RWPE1 (cell line): ENCODE results near the gene AZIN2.

Experiments used
- CTCF ChIA-PET: fragments of 350-600 bp; sonication (Branson Sonifier 250); formaldehyde crosslinking; extraction: SDS; loops from one replicate; lab custom pipeline; 2021; lab: Yijun Ruan, JAX
- POLR2A ChIA-PET: fragments of 400-600 bp; formaldehyde crosslinking; extraction: SDS; loops from one replicate; lab custom pipeline; 2020; ENCODE audit warnings: antibody characterized with exemption; ENCODE audit not compliant: low non-redundant PET; lab: Yijun Ruan, JAX
- DNase-seq: peaks from one replicate; pipeline ENCODE4 v3.0.0; 2012; ENCODE audit warnings: low spot score
- H3K27ac ChIP-seq: fragments of 450-650 bp; 2 replicates; pipeline ENCODE4 v1.5.1; 2017
- TF ChIP-seq, protein P1 (sequence below): fragments of 450-650 bp; conservative IDR thresholded peaks from 2 replicates; pipeline ENCODE4 v1.5.1; 2017; ENCODE audit warnings: low read depth, mild to moderate bottlenecking

AZIN2 gene

DNA sequence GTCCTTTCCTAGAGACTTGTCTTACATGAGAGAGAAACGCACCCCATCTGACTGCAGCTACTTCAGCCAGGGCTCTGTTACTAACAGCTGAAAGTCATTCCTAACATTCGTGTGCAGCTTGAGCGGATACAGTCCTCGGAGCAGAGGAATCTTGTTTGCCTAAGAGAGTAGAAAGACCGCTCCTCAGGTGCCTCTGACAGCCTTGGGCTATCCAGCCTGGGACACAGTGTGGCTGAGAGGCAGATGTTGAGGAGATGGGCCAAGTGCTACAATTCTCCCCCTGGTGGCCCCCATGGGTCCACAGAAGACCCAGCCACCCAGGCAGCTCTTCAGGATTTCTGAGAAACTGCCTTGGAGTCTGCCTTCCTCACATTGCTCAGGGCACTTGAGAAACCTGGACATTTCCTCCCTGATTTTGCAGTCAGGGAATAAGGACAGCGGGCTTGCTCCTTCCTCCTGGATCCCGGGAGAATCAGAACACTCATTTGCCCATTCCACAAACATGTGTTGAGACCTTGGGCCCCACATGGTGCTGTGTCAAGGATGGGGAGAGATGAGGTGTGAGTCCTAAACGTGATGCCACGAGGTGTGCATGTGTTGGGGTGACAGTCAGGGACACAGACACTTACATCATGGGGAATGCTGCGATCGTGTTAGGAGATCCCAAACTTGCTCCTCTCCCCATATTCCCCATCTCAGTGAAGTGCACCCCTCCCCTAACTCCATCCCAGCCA, 87.8 kb downstream of the AZIN2 start:
- CTCF ChIA-PET = no interaction called here
- POLR2A ChIA-PET = no interaction called here

GRCh38 chr1:33169290-33170055, 88.5 kb downstream of the AZIN2 start:
- no peak overlapping the region for H3K27ac ChIP-seq
- TF ChIP-seq, protein P1, sequence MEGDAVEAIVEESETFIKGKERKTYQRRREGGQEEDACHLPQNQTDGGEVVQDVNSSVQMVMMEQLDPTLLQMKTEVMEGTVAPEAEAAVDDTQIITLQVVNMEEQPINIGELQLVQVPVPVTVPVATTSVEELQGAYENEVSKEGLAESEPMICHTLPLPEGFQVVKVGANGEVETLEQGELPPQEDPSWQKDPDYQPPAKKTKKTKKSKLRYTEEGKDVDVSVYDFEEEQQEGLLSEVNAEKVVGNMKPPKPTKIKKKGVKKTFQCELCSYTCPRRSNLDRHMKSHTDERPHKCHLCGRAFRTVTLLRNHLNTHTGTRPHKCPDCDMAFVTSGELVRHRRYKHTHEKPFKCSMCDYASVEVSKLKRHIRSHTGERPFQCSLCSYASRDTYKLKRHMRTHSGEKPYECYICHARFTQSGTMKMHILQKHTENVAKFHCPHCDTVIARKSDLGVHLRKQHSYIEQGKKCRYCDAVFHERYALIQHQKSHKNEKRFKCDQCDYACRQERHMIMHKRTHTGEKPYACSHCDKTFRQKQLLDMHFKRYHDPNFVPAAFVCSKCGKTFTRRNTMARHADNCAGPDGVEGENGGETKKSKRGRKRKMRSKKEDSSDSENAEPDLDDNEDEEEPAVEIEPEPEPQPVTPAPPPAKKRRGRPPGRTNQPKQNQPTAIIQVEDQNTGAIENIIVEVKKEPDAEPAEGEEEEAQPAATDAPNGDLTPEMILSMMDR = no peak
- DNase-seq = no peak
- ChIA-PET POLR2A (no interaction called here), CTCF (no interaction called here)

More for the DNA sequence above, 87.8 kb downstream of the AZIN2 start:
- DNase-seq = no peak
- no peak overlapping the region for H3K27ac ChIP-seq
- TF ChIP-seq, protein P1 = no peak
